Natural killer cell (primary cell): ENCODE data around the gene SLC20A1. TPM values are rescaled to one million over a fixed set of nuclear protein-coding genes. Genes with fewer than 3 reads are reported as not detected.
"Not testable (repeated sequence)": the region's sequence is repeated elsewhere in the genome, so short reads cannot be mapped to it uniquely, and the experiment has no call there.

Source experiments
- ATAC-seq, 3 donors: fragments of 150-1000 bp in 2 of 3; fragments of 200-7000 bp in 1 of 3; cut with Tn5 transposase; 1 replicate in 1 of 3; 2 replicates in 2 of 3; pipeline ENCODE4 v1.10.0; 2021; ENCODE audit warnings: mild to moderate bottlenecking in 2 of 3, moderate library complexity in 2 of 3
- DNase-seq, 2 donors: peaks; one replicate each; pipeline versions ENCODE4 v3.0.0 to v3.0.0-alpha.2; 2013 to 2021; ENCODE audit warnings: mixed read lengths in 1 of 2
- H3K27ac ChIP-seq: one replicate; pipeline ENCODE4 v1.5.1; 2013; ENCODE audit warnings: mild to moderate bottlenecking, low read length
- H3K27me3 ChIP-seq: one replicate; pipeline ENCODE4 v1.6.1; 2013; ENCODE audit warnings: low read length; ENCODE audit not compliant: control insufficient read depth, insufficient read depth
- H3K36me3 ChIP-seq: one replicate; pipeline ENCODE4 v1.6.1; 2013; ENCODE audit warnings: low read length; ENCODE audit not compliant: control insufficient read depth, insufficient read depth
- H3K4me1 ChIP-seq: one replicate; pipeline ENCODE4 v1.6.1; 2013; ENCODE audit warnings: low read length; ENCODE audit not compliant: control insufficient read depth, insufficient read depth
- H3K4me3 ChIP-seq: one replicate; pipeline ENCODE4 v1.5.1; 2013; ENCODE audit warnings: low read length
- H3K9me3 ChIP-seq: one replicate; pipeline ENCODE4 v1.6.1; 2013; ENCODE audit warnings: low read length; ENCODE audit not compliant: control insufficient read depth, insufficient read depth
- H3K27ac Mint-ChIP-seq, 2 donors: one replicate each; pipeline ENCODE4 v1.8.0; 2022; ENCODE audit warnings: mild to moderate bottlenecking in 2 of 2, mixed read lengths in 2 of 2, moderate library complexity in 1 of 2
- H3K27me3 Mint-ChIP-seq, 2 donors: one replicate each; pipeline ENCODE4 v1.8.0; 2022; ENCODE audit warnings: low read depth in 2 of 2, mixed read lengths in 2 of 2
- H3K36me3 Mint-ChIP-seq: one replicate; pipeline ENCODE4 v1.8.0; 2022; ENCODE audit warnings: mixed read lengths
- H3K4me1 Mint-ChIP-seq, 2 donors: one replicate each; pipeline ENCODE4 v1.8.0; 2022; ENCODE audit warnings: mixed read lengths in 2 of 2
- H3K4me3 Mint-ChIP-seq: one replicate; pipeline ENCODE4 v1.8.0; 2022; ENCODE audit warnings: mild to moderate bottlenecking, moderate library complexity, mixed read lengths
- H3K9me3 Mint-ChIP-seq, 2 donors: one replicate each; pipeline ENCODE4 v1.8.0; 2022; ENCODE audit warnings: mixed read lengths in 2 of 2
- CTCF ChIP-seq: fragments of 200-600 bp; IDR thresholded peaks from one replicate; pipeline ENCODE4 v1.8.0; 2022; ENCODE audit warnings: antibody characterized with exemption
- WGBS: methylation state at CpG from one replicate; pipeline ENCODE4 v1.1.7; 2013; ENCODE audit warnings: missing lambda C conversion rate; ENCODE audit not compliant: insufficient coverage; 5-methylcytosine and 5-hydroxymethylcytosine counted together
- intact Hi-C: fragments of 100-400 bp; cut with micrococcal nuclease; formaldehyde crosslinking; loops from one replicate; pipeline ENCODE4 v1.14.2; 2022
- total RNA-seq, 4 donors: library from RNA; stranded (reverse); fragments of 120-200 nt in 1 of 4; gene quantifications; one replicate each; pipeline versions ENCODE4 v1.2.3 to v1.2.4, GENCODE V29; 2013 to 2022

Gene SLC20A1
- total RNA-seq, 3 donors from 2014 or later (not counting 1 experiment from before 2014, with no cell fraction given) = 193 to 241 (median 233) TPM

GRCh38 chr2:112662704-112663103 is 17.0 kb downstream of the SLC20A1 start:
- Histone ChIP-seq H3K36me3 (peaks cover 76% of the 10 kb centered on the region), H3K9me3 (no peaks in the 10 kb centered on the region), H3K27ac (no peak overlapping the region), H3K27me3 (no peaks in the 10 kb centered on the region), H3K4me1 (peaks cover 28% of the 10 kb centered on the region), H3K4me3 (no peak overlapping the region)
- Mint-ChIP-seq H3K4me3 (no peak overlapping the region), H3K27me3 (no peaks in the 10 kb centered on the region), H3K4me1 (peaks cover 65 to 77% of the 10 kb centered on the region in 2 donors), H3K36me3 (peaks cover 41% of the 10 kb centered on the region), H3K9me3 (no peaks in the 10 kb centered on the region), H3K27ac (peak overlapping the region; percentile 31 to 89)
- ATAC-seq = no peak
- 75% methylated on average over 3 of the region's 3 CpGs for WGBS
- TF ChIP-seq CTCF = no peak
- intact Hi-C loops = no loop called here
- DNase-seq = no peak

DNA sequence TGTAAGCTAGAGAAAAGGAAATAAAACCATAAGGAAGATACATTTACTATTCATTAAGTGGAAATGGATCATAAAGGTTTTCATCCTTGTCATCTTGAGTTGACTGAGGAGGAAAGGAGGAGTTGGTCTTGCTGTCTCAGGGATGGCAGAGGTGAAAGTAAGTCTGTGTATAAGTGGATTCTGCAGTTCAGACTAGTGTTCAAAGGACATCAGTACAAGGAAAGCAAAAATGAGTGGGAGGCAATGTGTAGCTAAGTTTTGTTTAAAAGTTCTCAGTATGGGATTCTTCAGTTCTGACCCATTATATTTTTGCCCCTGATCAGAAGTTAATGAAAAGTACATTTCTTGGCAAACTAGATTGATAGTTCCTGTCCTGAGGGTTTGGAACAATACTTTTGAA is 18.9 kb downstream of the SLC20A1 start:
- H3K9me3 Mint-ChIP-seq = no peaks in the 10 kb centered on the region
- no peaks in the 10 kb centered on the region for H3K27me3 Mint-ChIP-seq
- DNase-seq = no peak
- Histone ChIP-seq H3K4me1 (peaks cover 18% of the 10 kb centered on the region), H3K27ac (no peak overlapping the region), H3K9me3 (no peaks in the 10 kb centered on the region), H3K36me3 (peaks cover 57% of the 10 kb centered on the region), H3K4me3 (no peak overlapping the region), H3K27me3 (no peaks in the 10 kb centered on the region)
- intact Hi-C loops = loop anchor here (5.0 kb wide), 1 partner anchor 32 kb away; no protein-coding TSS in a partner anchor
- no peak overlapping the region for H3K4me3 Mint-ChIP-seq
- no peak for ATAC-seq
- peaks cover 45 to 60% of the 10 kb centered on the region in 2 donors for H3K4me1 Mint-ChIP-seq
- no peak for TF ChIP-seq CTCF
- peak overlapping the region; percentile 66 to 89 for H3K27ac Mint-ChIP-seq
- peaks cover 29% of the 10 kb centered on the region for H3K36me3 Mint-ChIP-seq

GRCh38 chr2:112665113-112665780 is 19.5 kb downstream of the SLC20A1 start:
- no peak overlapping the region for H3K4me3 Mint-ChIP-seq
- Histone ChIP-seq H3K36me3 (peaks cover 52% of the 10 kb centered on the region), H3K27me3 (no peaks in the 10 kb centered on the region), H3K4me3 (no peak overlapping the region), H3K9me3 (no peaks in the 10 kb centered on the region), H3K4me1 (peaks cover 15% of the 10 kb centered on the region), H3K27ac (no peak overlapping the region)
- H3K9me3 Mint-ChIP-seq = no peaks in the 10 kb centered on the region
- TF ChIP-seq CTCF = no peak
- intact Hi-C loops = loop anchor here (5.0 kb wide), 1 partner anchor 33 kb away; no protein-coding TSS in a partner anchor
- peaks cover 40 to 54% of the 10 kb centered on the region in 2 donors for H3K4me1 Mint-ChIP-seq
- no peaks in the 10 kb centered on the region for H3K27me3 Mint-ChIP-seq
- ATAC-seq (no peak), DNase-seq (no peak)
- WGBS = 90% methylated on average over 8 of the region's 8 CpGs
- peak overlapping the region; percentile 66 to 89 for H3K27ac Mint-ChIP-seq
- H3K36me3 Mint-ChIP-seq = peaks cover 23% of the 10 kb centered on the region

GRCh38 chr2:112666761-112667122 is 21.0 kb downstream of the SLC20A1 start:
- Mint-ChIP-seq H3K4me3 (no peak overlapping the region), H3K36me3 (peaks cover 13% of the 10 kb centered on the region), H3K27me3 (no peaks in the 10 kb centered on the region), H3K27ac (peak overlapping the region; percentile 66 to 89), H3K9me3 (no peaks in the 10 kb centered on the region), H3K4me1 (peaks cover 28 to 39% of the 10 kb centered on the region in 2 donors)
- Histone ChIP-seq H3K27ac (peak overlapping the region; percentile 43), H3K4me1 (peaks cover 9% of the 10 kb centered on the region), H3K27me3 (no peaks in the 10 kb centered on the region), H3K9me3 (no peaks in the 10 kb centered on the region), H3K36me3 (peaks cover 37% of the 10 kb centered on the region), H3K4me3 (no peak overlapping the region)
- ATAC-seq = peak in 2 of 3 donors; percentile 49 to 69
- intact Hi-C loops = loop anchor here (5.0 kb wide), 1 partner anchor 34 kb away; no protein-coding TSS in a partner anchor
- 55% methylated on average over 3 of the region's 3 CpGs for WGBS
- no peak for TF ChIP-seq CTCF
- DNase-seq = no peak

DNA sequence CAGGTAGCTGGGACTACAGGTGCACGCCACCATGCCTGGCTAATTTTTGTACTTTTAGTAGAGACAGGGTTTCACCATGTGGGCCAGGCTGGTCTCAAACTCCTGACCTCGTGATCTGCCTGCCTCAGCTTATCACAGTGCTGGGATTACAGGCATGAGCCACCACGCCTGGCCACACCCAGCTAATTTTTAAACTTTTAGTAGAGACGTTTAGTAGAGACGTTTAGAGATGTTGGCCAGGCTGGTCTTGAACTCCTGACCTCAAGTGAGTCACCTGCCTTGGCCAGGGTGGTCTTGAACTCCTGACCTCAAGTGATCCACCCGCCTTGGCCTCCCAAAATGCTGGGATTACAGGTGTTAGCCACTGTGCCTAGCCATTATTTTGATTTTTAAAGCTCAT is 21.8 kb downstream of the SLC20A1 start:
- H3K27ac Mint-ChIP-seq = peak overlapping the region in 1 of 2 donors; percentile 21

More for the DNA sequence above, 21.8 kb downstream of the SLC20A1 start:
- Mint-ChIP-seq H3K36me3 (peaks cover 13% of the 10 kb centered on the region), H3K4me1 (peaks cover 25 to 36% of the 10 kb centered on the region in 2 donors)
- 98% methylated on average over 6 of the region's 6 CpGs for WGBS
- not testable (repeated sequence) for H3K27me3 ChIP-seq, H3K9me3 ChIP-seq, H3K27ac ChIP-seq, H3K27me3 Mint-ChIP-seq, DNase-seq, ATAC-seq, H3K4me3 ChIP-seq, H3K9me3 Mint-ChIP-seq, H3K4me3 Mint-ChIP-seq, H3K4me1 ChIP-seq
- peaks cover 30% of the 10 kb centered on the region for H3K36me3 ChIP-seq
- intact Hi-C loops = loop anchor here (5.0 kb wide), 1 partner anchor 35 kb away; no protein-coding TSS in a partner anchor
